Measurements from ENCODE around the gene SMYD3.
"Not testable (repeated sequence)": the region's sequence is repeated elsewhere in the genome, so short reads cannot be mapped to it uniquely, and the experiment has no call there.

DNA sequence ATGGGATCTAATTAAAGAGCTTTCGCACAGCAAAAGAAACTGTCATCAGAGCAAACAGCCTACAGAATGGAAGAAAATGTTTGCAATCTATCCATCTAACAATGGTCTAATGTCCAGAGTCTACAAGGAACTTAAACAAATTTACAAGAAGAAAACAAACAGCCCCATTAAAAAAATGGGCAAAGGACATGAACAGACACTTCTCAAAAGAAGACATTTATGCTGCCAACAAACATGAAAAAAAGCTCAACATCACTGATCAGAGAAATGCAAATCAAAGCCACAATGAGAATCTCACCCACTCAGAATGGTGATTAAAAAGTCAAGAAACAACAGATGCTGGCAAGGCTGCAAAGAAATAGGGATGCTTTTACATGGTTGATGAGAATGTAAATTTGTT lies 561.9 kb downstream of the SMYD3 start:
- TF ChIP-seq SP1 (IDR thresholded peaks at IDR 0.05); HDGF (IDR thresholded peaks at IDR 0.05; ENCODE audit: borderline replicate concordance); BHLHE40 (IDR thresholded peaks at IDR 0.05; ENCODE audit: borderline replicate concordance); CTBP1 (IDR thresholded peaks at IDR 0.05; ENCODE audit: borderline replicate concordance); TARDBP (IDR thresholded peaks at IDR 0.05); FOXK2 (IDR thresholded peaks at IDR 0.05); ZNF384 (IDR thresholded peaks at IDR 0.05): not testable (repeated sequence)
- TF ChIP-seq, protein P1, sequence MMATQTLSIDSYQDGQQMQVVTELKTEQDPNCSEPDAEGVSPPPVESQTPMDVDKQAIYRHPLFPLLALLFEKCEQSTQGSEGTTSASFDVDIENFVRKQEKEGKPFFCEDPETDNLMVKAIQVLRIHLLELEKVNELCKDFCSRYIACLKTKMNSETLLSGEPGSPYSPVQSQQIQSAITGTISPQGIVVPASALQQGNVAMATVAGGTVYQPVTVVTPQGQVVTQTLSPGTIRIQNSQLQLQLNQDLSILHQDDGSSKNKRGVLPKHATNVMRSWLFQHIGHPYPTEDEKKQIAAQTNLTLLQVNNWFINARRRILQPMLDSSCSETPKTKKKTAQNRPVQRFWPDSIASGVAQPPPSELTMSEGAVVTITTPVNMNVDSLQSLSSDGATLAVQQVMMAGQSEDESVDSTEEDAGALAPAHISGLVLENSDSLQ (IDR thresholded peaks at IDR 0.05): not testable (repeated sequence)

All from HEK293T (cell line).